ENCODE data around the gene NR2E3. TPM values are rescaled to one million over a fixed set of nuclear protein-coding genes. Genes with fewer than 3 reads are reported as not detected.

NR2E3 gene
- total RNA-seq, 4 donors from 2014 or later = 0.21 TPM; not detected in 3

GRCh38 chr15:71775856-71776255 lies 34.5 kb upstream of the NR2E3 start:
- no peaks in the 10 kb centered on the region for H3K36me3 ChIP-seq
- H3K9me3 ChIP-seq = no peaks in the 10 kb centered on the region
- no peak overlapping the region for H3K4me3 ChIP-seq
- peaks cover 0 to 8% (median 3%) of the 10 kb centered on the region in 4 donors for H3K4me1 ChIP-seq
- no peak overlapping the region for H3K27ac ChIP-seq
- H3K27me3 ChIP-seq = no peaks in the 10 kb centered on the region
- DNase-seq (ENCODE audit: low spot score in 2 of 2) = no peak
- TF ChIP-seq POLR2A (IDR thresholded peaks at IDR 0.05) (no peak), EP300 (IDR thresholded peaks at IDR 0.05) (no peak), CTCF (IDR thresholded peaks at IDR 0.05) (no peak)

- WGBS, 2 donors = 51 to 52% methylated on average over 3 of the region's 3 CpGs
- no peak for TF ChIP-seq CTCF (IDR thresholded peaks at IDR 0.05)
- TF ChIP-seq POLR2A (IDR thresholded peaks at IDR 0.05) = no peak
- no peak for TF ChIP-seq EP300 (IDR thresholded peaks at IDR 0.05)
- Histone ChIP-seq H3K4me1 (peaks cover 0 to 8% (median 3%) of the 10 kb centered on the region in 4 donors), H3K9me3 (no peaks in the 10 kb centered on the region), H3K36me3 (no peaks in the 10 kb centered on the region), H3K27me3 (no peaks in the 10 kb centered on the region), H3K27ac (no peak overlapping the region), H3K4me3 (no peak overlapping the region)
- no peak for DNase-seq (ENCODE audit: low spot score in 2 of 2)
Observed at GRCh38 chr15:71776304-71776703, 34.0 kb upstream of the NR2E3 start.

GRCh38 chr15:71777216-71777943 lies 33.0 kb upstream of the NR2E3 start:
- 77 to 78% methylated on average over 14 to 16 of the region's 16 CpGs for WGBS, 2 donors
- H3K27ac ChIP-seq = no peak overlapping the region

DNA sequence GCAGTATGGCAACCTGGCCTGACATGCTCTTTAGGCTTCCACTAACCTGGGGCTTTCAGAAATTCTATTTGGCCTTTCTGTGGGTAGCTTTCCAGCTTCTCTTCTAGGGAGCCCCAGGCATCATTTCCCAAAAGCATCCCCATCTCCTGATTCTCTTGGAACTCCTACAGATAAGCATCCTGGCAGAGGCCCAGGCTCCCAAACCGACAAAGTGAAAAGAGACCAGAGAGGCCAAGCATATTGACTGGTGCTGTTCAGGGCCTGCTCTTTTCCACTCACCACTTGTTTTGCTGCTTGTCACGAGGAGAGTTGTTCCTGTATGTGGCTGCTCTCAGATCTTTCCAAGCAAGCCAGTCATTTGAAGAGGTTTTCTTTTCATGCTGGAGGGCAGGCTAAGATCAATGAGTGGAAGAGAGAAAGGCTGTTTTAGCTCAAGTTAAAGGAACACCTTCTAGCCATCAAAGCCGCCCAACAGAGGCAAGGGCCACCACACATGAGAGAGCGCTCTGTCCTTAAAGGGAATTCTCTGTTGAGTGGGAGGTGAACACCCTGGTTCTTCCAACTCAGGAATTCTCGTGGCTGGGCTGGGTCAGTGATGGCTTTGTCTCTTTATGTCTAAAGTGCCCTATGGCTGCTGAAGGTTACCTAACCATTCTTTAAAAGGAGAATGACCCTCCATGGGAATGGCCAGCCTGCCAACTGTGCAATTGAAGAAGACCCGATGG lies 31.1 kb upstream of the NR2E3 start:
- no peaks in the 10 kb centered on the region for H3K27me3 ChIP-seq
- no peak overlapping the region for H3K27ac ChIP-seq
- H3K9me3 ChIP-seq = no peaks in the 10 kb centered on the region
- H3K4me1 ChIP-seq = peaks cover 0 to 8% (median 3%) of the 10 kb centered on the region in 4 donors
- 71 to 75% methylated on average over 6 of the region's 6 CpGs for WGBS, 2 donors
- H3K4me3 ChIP-seq = no peak overlapping the region
- TF ChIP-seq POLR2A (IDR thresholded peaks at IDR 0.05) (no peak), EP300 (IDR thresholded peaks at IDR 0.05) (no peak), CTCF (IDR thresholded peaks at IDR 0.05) (no peak)
- no peak for DNase-seq (ENCODE audit: low spot score in 2 of 2)
- H3K36me3 ChIP-seq = no peaks in the 10 kb centered on the region

More at GRCh38 chr15:71777216-71777943, 33.0 kb upstream of the NR2E3 start:
- Histone ChIP-seq H3K27me3 (no peaks in the 10 kb centered on the region), H3K4me3 (no peak overlapping the region), H3K4me1 (peaks cover 0 to 8% (median 3%) of the 10 kb centered on the region in 4 donors), H3K9me3 (no peaks in the 10 kb centered on the region), H3K36me3 (no peaks in the 10 kb centered on the region)
- no peak for TF ChIP-seq CTCF (IDR thresholded peaks at IDR 0.05)
- TF ChIP-seq POLR2A (IDR thresholded peaks at IDR 0.05) = no peak
- TF ChIP-seq EP300 (IDR thresholded peaks at IDR 0.05) = no peak
- no peak for DNase-seq (ENCODE audit: low spot score in 2 of 2)
